Fibroblast of skin of left biceps (primary cell): ENCODE data around the gene FOCAD.
A peak's percentile ranks its signal among the peaks of the same experiment; 100 is the strongest.

Experiments used
- DNase-seq, 2 experiments: peaks; one replicate each; pipeline ENCODE4 v3.0.0-alpha.2; 2013; ENCODE audit warnings: low read depth in 2 of 2

FOCAD gene

GRCh38 chr9:20734275-20734674, 50.2 kb downstream of the FOCAD start:
- no peak for DNase-seq

DNA sequence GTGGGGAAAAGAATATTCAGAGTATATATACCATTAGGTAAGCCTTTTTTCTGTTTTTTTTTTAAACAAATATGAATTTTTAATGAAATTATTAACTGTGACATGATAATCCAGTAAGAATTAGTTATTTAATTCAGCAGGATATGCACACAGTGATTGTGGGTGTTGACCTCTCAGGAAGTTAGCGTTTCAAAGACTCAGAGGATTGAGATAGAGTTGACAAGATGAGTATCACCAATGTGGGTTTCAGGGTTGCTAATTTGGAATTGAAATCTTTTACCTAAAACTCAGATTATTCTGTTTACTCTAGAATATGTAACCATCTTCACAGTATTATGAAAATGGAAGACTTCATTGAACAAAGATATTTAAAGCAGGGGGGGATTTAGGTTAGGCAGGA, 56.2 kb downstream of the FOCAD start:
- DNase-seq = no peak

GRCh38 chr9:20740929-20741582, 57.0 kb downstream of the FOCAD start:
- DNase-seq = no peak

DNA sequence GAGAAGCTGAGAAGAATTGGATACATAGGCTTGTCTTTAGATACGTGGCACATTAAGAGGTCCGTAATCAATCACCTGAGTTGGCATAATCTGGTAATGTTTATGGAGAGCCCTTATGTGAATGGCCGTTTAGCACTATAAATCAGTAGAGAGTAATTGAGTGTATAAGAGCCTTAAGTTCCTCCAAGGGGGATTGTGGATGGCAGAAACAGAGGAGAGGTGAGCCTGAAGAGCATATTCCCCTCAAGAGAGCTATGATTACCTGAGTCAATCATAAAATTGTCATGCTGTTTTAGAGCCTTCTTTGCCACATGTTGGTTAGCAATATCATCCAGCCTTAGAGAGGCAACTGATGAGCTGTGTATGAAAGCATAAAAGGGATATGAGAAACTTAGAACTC, 58.8 kb downstream of the FOCAD start:
- DNase-seq = no peak

- no peak for DNase-seq
Measured at GRCh38 chr9:20744036-20744630, 60.1 kb downstream of the FOCAD start.

GRCh38 chr9:20746967-20747366, 62.9 kb downstream of the FOCAD start:
- DNase-seq = no peak

- no peak for DNase-seq
Measured at GRCh38 chr9:20749496-20750198, 65.6 kb downstream of the FOCAD start.

DNA sequence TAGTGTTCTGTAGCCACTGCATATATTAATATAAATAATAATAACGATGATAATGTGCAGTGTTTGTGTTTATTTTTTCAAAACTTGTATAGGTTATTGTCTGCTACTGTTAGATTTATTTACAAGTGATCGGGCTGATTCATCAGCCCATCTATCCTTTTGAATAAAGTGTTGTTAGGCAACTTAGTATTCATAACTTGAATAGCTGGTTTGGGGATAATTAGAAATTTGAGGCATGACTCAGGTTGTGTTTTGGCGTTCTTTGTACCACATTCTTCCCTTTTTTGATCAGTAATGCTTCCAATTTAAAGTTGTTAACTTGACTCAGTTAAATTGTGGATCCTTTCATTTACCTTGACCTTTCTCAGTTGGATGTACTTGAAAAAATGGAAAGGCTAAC, 69.7 kb downstream of the FOCAD start:
- DNase-seq = no peak

DNA sequence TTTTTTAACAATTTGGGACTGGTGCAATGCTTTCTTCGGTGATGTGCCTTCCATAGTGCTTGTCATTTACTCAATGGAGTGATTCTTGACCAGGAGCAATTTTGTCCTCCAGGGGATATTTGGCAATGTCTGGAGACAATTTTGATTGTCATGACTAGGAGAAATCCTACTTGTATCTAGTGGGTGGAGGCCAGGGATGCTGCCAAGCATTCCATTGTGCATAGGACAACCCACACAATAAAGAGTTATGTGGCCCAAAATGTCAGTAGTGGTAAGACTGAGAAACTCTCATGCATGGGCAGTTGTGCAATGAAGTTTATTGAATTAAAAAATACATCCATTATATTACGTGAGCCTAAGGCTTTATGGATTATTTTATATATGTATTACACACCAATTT, 70.5 kb downstream of the FOCAD start:
- DNase-seq = no peak

- no peak for DNase-seq
Measured at GRCh38 chr9:20760246-20760891, 76.3 kb downstream of the FOCAD start.

DNA sequence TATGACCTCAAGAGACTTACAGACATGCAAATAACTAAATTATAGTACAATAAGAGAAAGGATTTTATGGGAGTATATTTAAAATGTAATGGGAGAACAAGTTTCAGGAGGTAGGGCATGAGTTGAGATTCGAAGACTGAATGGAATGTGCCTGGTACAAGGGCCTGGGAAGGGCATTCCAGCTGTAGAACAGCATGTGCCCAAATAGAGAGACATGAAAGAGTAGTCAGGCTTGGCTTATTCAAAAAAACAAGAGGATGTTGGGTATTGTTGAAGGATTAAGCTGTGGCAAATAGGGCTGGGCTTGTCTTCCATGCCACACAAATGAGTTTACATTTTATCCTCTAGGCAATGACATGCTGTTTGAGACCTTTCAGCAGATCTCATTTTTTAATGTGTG, 86.9 kb downstream of the FOCAD start:
- DNase-seq = no peak

DNA sequence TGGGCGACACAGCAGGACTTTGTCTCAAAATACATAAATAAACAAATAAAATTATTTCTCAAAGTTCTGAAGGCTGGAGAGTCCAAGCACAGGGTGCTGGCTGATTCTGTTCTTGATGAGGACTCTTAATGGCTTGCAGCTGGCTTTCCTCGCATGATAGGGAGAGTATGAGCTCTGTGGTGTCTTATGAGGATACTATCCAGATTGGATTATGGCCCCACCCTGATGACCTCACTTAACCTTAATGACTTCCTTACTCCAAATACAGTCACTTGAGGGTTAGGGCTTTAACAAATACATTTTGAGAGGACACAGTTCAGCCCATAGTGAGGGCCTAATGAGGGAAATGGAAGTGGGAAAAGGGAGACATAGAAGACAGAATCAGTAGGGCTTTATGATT, 87.7 kb downstream of the FOCAD start:
- no peak for DNase-seq

GRCh38 chr9:20775683-20776082, 91.6 kb downstream of the FOCAD start:
- no peak for DNase-seq

DNA sequence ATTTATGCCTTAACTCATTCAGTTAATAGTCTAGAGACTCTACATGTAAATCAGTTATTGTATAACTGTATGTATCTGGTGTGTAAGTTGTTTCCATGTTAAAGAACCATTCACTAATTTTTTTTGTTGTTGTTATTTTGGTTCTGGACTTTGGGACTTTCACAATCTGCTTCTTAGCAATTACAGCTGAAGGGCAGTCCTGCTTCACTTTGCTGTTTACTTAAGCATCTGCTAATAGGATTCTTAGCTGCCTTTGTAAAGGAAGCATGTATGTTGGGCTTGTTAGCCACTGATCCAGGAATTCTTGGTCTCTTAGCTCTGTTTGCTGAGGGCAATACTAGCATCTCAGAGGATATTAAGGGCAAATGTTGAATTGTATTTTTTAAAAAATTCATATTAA, 97.0 kb downstream of the FOCAD start:
- DNase-seq = no peak

DNA sequence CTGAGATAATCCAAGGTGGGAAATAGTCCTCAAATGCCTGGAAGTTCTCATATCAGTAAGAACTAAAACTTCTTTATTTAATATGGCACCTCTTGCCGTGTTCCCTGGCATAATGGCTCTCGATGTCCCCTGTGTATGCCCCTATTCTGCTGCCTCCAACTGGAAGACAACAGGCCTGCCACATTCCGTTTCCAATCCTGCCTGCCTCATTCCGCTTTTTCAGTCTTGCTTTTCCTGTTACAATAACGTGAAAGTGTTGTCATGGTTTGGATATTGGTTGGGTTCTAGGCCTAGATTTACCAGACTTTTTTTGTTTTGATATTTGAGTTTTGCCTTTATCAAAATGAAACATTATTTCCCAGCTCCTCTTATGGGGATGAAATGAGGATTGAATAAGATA, 98.2 kb downstream of the FOCAD start:
- DNase-seq = no peak

DNA sequence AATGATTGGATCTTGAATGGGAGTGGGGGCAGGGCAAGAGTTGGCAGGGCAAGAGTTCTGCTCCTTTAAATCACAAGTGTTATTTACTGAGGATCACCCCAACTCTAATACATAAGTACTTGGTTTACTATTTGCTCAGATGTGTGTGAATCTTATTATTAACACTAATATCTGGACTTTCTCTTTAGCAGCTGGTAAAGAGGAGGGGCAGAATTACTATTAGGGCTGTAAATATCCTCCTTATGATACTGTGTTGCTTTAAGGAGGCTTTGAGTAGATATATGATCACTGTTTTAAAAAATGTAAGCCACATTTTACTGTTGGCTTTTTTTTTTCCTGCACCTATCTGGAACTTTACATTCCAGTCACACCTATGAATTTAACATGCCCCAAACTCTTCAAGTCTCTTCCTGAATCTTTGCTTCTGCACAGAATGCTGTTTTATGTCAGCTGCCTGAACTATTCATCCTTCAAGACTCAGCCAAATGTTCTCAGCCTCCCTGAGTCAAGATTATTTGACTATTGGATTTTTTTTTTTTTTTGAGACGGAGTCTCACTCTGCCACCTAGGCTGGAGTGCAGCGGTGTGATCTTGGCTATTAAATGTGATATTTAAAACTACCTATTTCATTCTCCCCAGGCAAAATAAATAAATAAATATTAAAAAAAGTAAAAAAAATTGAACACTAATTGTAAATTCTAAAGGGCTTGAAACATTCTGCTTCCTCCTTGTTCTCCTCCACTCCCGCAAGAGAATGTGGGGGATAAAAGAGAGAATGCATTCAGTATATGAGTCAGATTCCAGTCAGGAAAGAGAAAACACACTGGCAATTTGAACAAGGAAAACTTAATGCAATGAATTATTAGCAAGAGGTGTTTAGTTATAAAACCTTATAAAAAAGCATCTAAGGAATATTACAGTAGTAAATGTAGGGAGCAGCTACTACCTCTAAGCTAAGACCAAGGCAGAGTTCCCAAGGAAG, 99.3 kb downstream of the FOCAD start:
- no peak for DNase-seq

DNA sequence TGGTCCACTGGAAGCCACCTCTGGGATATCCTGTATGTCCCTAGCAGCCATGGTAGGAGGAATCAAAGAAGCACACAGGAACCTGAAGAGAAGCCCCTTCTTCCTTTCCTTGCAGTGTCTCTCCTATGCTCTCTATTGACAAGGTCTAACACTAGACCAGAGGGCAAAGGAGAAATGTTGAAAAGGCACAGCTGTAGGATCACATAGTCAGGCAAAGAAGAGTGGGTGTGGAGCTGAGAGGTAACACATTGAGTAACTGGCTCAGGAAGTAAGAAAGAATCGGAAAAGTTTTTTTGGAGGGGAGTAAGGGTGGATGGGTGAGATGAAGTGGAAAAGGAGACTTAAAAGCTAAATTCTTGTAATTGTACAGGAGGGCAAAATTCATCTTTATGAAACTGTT, 100.1 kb downstream of the FOCAD start:
- DNase-seq = no peak

- DNase-seq = no peak
Measured at GRCh38 chr9:20786807-20787206, 102.7 kb downstream of the FOCAD start.

DNA sequence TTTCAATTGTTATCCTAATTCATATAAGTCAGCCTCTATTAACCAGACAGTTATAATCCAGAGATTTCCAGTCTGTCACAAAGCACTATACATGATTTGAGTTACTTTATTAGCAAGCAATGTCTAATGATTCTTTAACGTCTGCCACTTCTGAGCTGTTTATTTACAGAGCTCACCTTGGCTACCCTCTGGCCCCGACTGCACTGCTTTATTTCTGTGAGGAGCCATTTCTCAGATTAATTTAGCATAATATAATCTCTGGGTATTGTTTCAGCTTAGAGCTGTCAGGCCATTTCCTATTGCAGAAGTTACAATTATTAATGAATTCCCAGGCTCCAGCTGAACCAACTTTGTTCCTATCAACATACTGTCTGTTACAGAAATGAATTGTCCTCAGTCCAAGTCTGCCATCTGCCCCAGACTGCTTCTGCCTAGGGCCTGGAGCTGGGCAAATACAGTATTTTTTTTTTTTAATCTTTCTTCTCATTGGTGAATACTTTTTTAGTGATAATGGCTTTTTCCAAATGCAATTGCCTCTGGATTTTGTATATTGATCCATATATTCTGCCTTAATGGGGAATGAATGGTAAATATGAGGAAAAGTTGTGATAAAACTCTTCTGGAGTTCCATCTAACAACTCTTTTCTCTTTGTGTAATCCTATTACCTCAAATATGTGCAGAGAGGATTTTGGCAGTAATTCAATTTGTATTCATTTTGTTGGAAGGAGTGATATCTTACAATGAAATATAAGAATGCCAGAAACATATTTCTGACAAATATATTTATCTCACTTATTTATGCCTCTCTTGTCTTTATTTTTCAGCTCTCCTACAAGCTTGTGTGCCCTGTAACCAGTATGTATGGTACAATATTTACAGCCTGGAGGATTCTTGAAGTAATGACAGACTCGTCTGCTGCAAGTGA, 104.7 kb downstream of the FOCAD start:
- DNase-seq = peak; percentile 3 to 5

DNA sequence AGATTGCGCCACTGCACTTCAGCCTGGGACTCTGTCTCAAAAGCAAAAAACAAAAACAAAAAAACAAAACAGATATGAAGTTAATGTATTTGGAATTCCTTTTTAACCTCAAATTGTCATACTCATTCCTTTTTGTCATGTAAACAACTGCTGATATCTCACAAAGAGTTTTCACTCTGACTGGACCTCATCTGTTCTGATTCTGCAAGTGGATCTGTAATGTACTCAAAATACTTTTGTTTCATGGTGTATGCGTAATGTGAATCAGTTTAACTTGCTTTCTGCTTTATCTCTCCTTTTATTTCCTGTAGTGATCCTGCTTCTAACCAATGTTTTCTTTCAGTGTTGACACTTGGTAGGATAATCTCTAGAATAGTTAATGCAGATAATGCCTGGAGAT, 106.7 kb downstream of the FOCAD start:
- DNase-seq = no peak

DNA sequence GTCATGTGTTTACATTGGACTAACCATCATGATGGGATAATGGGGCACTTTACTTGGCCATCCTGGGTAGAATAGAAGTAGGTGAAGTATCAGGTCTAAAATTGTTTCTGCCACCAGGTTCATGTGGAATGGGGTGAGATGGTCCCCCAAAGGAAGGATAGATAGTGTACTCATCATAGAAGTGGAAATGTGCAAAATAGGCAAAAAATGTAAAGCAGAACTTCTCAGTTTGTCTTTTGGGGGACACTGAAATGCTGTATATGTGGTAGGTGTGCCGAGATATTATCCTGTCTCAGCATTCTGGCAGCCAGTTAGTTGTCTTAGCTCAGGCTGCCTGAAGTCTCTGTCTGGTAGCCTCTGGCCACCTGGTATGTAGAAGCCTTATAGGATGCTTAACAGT, 107.6 kb downstream of the FOCAD start:
- no peak for DNase-seq
